HCT116 (cell line): ENCODE data around the gene SLC51A.
"Not testable (repeated sequence)": the region's sequence is repeated elsewhere in the genome, so short reads cannot be mapped to it uniquely, and the experiment has no call there.

Source experiments
- EZH2phosphoT487 ChIP-seq: fragments of 200-600 bp; IDR thresholded peaks from 2 replicates; pipeline ENCODE4 v1.6.1; 2018; ENCODE audit warnings: antibody characterized with exemption, borderline replicate concordance
- POLR2A ChIP-seq: IDR thresholded peaks from 2 replicates; pipeline ENCODE4 v1.7.0; 2011; ENCODE audit warnings: borderline replicate concordance; ENCODE audit not compliant: insufficient read depth, insufficient read length; ENCODE audit errors: extremely low read depth
- POLR2AphosphoS5 ChIP-seq: IDR thresholded peaks from 2 replicates; pipeline ENCODE4 v1.6.1; 2011; ENCODE audit warnings: mild to moderate bottlenecking, low read depth, low read length, moderate library complexity
- RAD21 ChIP-seq: IDR thresholded peaks from 2 replicates; pipeline ENCODE4 v1.6.1; 2012; ENCODE audit warnings: low read depth, mild to moderate bottlenecking
- SP1 ChIP-seq: IDR thresholded peaks from 2 replicates; pipeline ENCODE4 v1.6.1; 2012; ENCODE audit warnings: low read depth
- YY1 ChIP-seq: IDR thresholded peaks from 2 replicates; pipeline ENCODE4 v1.6.1; 2011; ENCODE audit warnings: low read length, low read depth, moderate library complexity, mild to moderate bottlenecking; ENCODE audit not compliant: insufficient replicate concordance; ENCODE audit errors: extremely low read depth
- TF ChIP-seq, protein P1 (sequence below), 3 experiments: fragments of 200-600 bp in 1 of 3; sonication (generic) in 1 of 3; IDR thresholded peaks in 2 of 3; conservative IDR thresholded peaks in 1 of 3; 2 replicates each; pipeline ENCODE4 v1.5.1; 2012 to 2017; ENCODE audit warnings: low read depth in 2 of 3, low read length in 2 of 3, antibody characterized with exemption in 1 of 3, borderline replicate concordance in 1 of 3, control low read depth in 1 of 3, mild to moderate bottlenecking in 1 of 3, mixed read lengths in 1 of 3, mixed run types in 1 of 3, moderate library complexity in 1 of 3; ENCODE audit not compliant: insufficient read depth in 1 of 3
- TF ChIP-seq, protein P2 (sequence below): IDR thresholded peaks from 2 replicates; pipeline ENCODE4 v1.6.1; 2012; ENCODE audit warnings: low read depth

DNA sequence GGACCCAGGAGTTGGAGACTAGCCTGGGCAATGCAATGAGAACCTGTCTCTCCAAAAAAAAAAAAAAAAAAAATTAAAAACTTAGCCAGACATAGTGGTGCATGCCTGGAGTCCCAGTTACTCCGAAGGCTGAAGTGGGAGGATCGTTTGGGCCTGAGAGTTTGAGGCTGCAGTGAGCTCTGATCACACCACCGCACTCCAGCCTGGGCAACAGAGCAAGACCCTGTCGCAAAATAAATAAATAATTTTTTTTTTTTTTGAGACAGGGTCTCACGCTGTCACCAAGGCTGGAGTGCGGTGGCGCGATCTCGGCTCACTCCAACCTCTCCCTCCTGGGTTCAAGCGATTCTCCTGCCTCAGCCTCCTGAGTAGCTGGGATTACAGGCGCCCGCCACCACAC, 46.0 kb upstream of the SLC51A start:
- TF ChIP-seq, protein P1, sequence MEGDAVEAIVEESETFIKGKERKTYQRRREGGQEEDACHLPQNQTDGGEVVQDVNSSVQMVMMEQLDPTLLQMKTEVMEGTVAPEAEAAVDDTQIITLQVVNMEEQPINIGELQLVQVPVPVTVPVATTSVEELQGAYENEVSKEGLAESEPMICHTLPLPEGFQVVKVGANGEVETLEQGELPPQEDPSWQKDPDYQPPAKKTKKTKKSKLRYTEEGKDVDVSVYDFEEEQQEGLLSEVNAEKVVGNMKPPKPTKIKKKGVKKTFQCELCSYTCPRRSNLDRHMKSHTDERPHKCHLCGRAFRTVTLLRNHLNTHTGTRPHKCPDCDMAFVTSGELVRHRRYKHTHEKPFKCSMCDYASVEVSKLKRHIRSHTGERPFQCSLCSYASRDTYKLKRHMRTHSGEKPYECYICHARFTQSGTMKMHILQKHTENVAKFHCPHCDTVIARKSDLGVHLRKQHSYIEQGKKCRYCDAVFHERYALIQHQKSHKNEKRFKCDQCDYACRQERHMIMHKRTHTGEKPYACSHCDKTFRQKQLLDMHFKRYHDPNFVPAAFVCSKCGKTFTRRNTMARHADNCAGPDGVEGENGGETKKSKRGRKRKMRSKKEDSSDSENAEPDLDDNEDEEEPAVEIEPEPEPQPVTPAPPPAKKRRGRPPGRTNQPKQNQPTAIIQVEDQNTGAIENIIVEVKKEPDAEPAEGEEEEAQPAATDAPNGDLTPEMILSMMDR (IDR thresholded peaks at IDR 0.05 in 2 of 3, conservative IDR thresholded peaks at IDR 0.05 in 1 of 3; ENCODE audit: borderline replicate concordance in 1 of 3, insufficient read depth in 1 of 3, low read depth in 2 of 3, low read length in 2 of 3) = not testable (repeated sequence)
- TF ChIP-seq, protein P2, sequence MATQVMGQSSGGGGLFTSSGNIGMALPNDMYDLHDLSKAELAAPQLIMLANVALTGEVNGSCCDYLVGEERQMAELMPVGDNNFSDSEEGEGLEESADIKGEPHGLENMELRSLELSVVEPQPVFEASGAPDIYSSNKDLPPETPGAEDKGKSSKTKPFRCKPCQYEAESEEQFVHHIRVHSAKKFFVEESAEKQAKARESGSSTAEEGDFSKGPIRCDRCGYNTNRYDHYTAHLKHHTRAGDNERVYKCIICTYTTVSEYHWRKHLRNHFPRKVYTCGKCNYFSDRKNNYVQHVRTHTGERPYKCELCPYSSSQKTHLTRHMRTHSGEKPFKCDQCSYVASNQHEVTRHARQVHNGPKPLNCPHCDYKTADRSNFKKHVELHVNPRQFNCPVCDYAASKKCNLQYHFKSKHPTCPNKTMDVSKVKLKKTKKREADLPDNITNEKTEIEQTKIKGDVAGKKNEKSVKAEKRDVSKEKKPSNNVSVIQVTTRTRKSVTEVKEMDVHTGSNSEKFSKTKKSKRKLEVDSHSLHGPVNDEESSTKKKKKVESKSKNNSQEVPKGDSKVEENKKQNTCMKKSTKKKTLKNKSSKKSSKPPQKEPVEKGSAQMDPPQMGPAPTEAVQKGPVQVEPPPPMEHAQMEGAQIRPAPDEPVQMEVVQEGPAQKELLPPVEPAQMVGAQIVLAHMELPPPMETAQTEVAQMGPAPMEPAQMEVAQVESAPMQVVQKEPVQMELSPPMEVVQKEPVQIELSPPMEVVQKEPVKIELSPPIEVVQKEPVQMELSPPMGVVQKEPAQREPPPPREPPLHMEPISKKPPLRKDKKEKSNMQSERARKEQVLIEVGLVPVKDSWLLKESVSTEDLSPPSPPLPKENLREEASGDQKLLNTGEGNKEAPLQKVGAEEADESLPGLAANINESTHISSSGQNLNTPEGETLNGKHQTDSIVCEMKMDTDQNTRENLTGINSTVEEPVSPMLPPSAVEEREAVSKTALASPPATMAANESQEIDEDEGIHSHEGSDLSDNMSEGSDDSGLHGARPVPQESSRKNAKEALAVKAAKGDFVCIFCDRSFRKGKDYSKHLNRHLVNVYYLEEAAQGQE = not testable (repeated sequence)
- TF ChIP-seq SP1, YY1, EZH2phosphoT487, POLR2A, POLR2AphosphoS5, RAD21: not testable (repeated sequence)
